PC-3 (cell line): ENCODE results near the gene HERC6. TPM values are rescaled to one million over a fixed set of nuclear protein-coding genes. Genes with fewer than 3 reads are reported as not detected.

Source experiments
- ATAC-seq: fragments of 200-7000 bp; cut with Tn5 transposase; 2 replicates; pipeline ENCODE4 v1.9.1; 2020; ENCODE audit warnings: mild to moderate bottlenecking, moderate library complexity
- BruUV-seq: library from RNA; stranded (reverse); fragments of 400-500 nt; replicated peaks from 2 replicates; lab custom pipeline; 2021; lab: Mats Ljungman, UMichigan
- CTCF ChIA-PET: fragments of 300-600 bp; sonication (Branson Sonifier 250); formaldehyde crosslinking; loops from one replicate; lab custom pipeline; 2022; ENCODE audit warnings: antibody characterized with exemption; lab: Charles Lee
- POLR2A ChIA-PET: fragments of 300-600 bp; sonication (Branson Sonifier 250); formaldehyde crosslinking; loops from one replicate; lab custom pipeline; 2022; ENCODE audit warnings: antibody characterized with exemption; ENCODE audit not compliant: unreplicated experiment; lab: Charles Lee
- DNase-seq: peaks from one replicate; pipeline ENCODE4 v3.0.0-alpha.2; 2015
- H2AFZ ChIP-seq: fragments of 300-600 bp; sonication (generic); 2 replicates; pipeline ENCODE4 v1.6.0; 2016; ENCODE audit warnings: antibody characterized with exemption, low read length
- H3F3A ChIP-seq: fragments of 300-600 bp; sonication (generic); one replicate; pipeline ENCODE4 v1.6.0; 2017; ENCODE audit warnings: antibody characterized with exemption, low read length, control low read depth, mild to moderate bottlenecking; ENCODE audit not compliant: unreplicated experiment
- H3K27ac ChIP-seq: fragments of 300-600 bp; sonication (generic); 2 replicates; pipeline ENCODE4 v1.5.1; 2016; ENCODE audit warnings: mild to moderate bottlenecking, low read length
- H3K27me3 ChIP-seq: fragments of 300-600 bp; sonication (generic); 2 replicates; pipeline ENCODE4 v1.6.1; 2016; ENCODE audit warnings: low read length, mixed read lengths
- H3K36me3 ChIP-seq: fragments of 300-600 bp; sonication (generic); 2 replicates; pipeline ENCODE4 v1.6.1; 2016; ENCODE audit warnings: low read depth, mixed run types, low read length, mixed read lengths
- H3K4me1 ChIP-seq: fragments of 300-600 bp; sonication (generic); 2 replicates; pipeline ENCODE4 v1.5.1; 2016; ENCODE audit warnings: low read length; ENCODE audit not compliant: insufficient read depth
- H3K4me2 ChIP-seq: fragments of 300-600 bp; sonication (generic); 2 replicates; pipeline ENCODE4 v1.6.0; 2016; ENCODE audit warnings: low read length
- H3K4me3 ChIP-seq: fragments of 300-600 bp; sonication (generic); 2 replicates; pipeline ENCODE4 v1.5.1; 2016; ENCODE audit warnings: mild to moderate bottlenecking, low read length, mixed read lengths
- H3K79me2 ChIP-seq: fragments of 300-600 bp; sonication (generic); 2 replicates; pipeline ENCODE4 v1.6.1; 2017; ENCODE audit warnings: low read length, mixed read lengths
- H3K9ac ChIP-seq: fragments of 300-600 bp; sonication (generic); 2 replicates; pipeline ENCODE4 v1.6.0; 2016; ENCODE audit warnings: mild to moderate bottlenecking, low read length
- H3K9me2 ChIP-seq: fragments of 300-600 bp; sonication (generic); replicated peaks from 2 replicates; pipeline ENCODE4 v1.6.1; 2016; ENCODE audit warnings: mixed run types, low read length, mixed read lengths
- H3K9me3 ChIP-seq: fragments of 300-600 bp; sonication (generic); 2 replicates; pipeline ENCODE4 v1.6.1; 2016; ENCODE audit warnings: low read length, mixed read lengths
- H4K20me1 ChIP-seq: fragments of 300-600 bp; sonication (generic); 2 replicates; pipeline ENCODE4 v1.6.1; 2016; ENCODE audit warnings: low read length, mixed read lengths
- CTCF ChIP-seq: fragments of 300-600 bp; sonication (generic); conservative IDR thresholded peaks from 2 replicates; pipeline ENCODE4 v1.5.1; 2017; ENCODE audit warnings: antibody characterized with exemption, low read depth, mild to moderate bottlenecking, low read length
- EZH2 ChIP-seq: fragments of 300-600 bp; sonication (generic); IDR thresholded peaks from one replicate; pipeline ENCODE4 v1.6.1; 2017; ENCODE audit warnings: antibody characterized with exemption, mild to moderate bottlenecking, low read length; ENCODE audit not compliant: unreplicated experiment
- EZH2phosphoT487 ChIP-seq: fragments of 300-600 bp; sonication (generic); IDR thresholded peaks from 2 replicates; pipeline ENCODE4 v1.6.1; 2018; ENCODE audit warnings: mild to moderate bottlenecking, antibody characterized with exemption, low read length, borderline replicate concordance
- intact Hi-C: fragments of 100-400 bp; cut with micrococcal nuclease; formaldehyde crosslinking; loops from 2 replicates; pipeline ENCODE4 v1.9.0; 2023
- total RNA-seq: library from RNA; depleted of rRNA; stranded (reverse); fragments of >200 nt; gene quantifications from 2 replicates; pipeline ENCODE4 v1.2.3, GENCODE V29; 2014

Gene HERC6
- total RNA-seq, 1 experiment from 2014 or later = 4.8 TPM

- ATAC-seq (no peak), DNase-seq (no peak)
- Histone ChIP-seq H3K9ac (no peak overlapping the region), H3K36me3 (no peaks in the 10 kb centered on the region), H2AFZ (no peak overlapping the region), H3K4me1 (no peaks in the 10 kb centered on the region), H3K79me2 (no peaks in the 10 kb centered on the region), H3K4me2 (no peak overlapping the region), H3K9me2 (no peaks in the 10 kb centered on the region), H3K9me3 (no peaks in the 10 kb centered on the region), H3K4me3 (no peak overlapping the region), H4K20me1 (no peaks in the 10 kb centered on the region), H3K27ac (no peak overlapping the region), H3F3A (no peaks in the 10 kb centered on the region), H3K27me3 (no peaks in the 10 kb centered on the region)
- TF ChIP-seq CTCF (no peak), EZH2phosphoT487 (no peak), EZH2 (no peak)
- intact Hi-C loops = no loop called here
- BruUV-seq = no TSS peak
- POLR2A ChIA-PET = no interaction called here
- CTCF ChIA-PET = no interaction called here
Measured at GRCh38 chr4:88477229-88477860, 98.7 kb downstream of the HERC6 start.

GRCh38 chr4:88478247-88478646, 99.6 kb downstream of the HERC6 start:
- POLR2A ChIA-PET = no interaction called here
- no peaks in the 10 kb centered on the region for H4K20me1 ChIP-seq
- DNase-seq (no peak), ATAC-seq (no peak)
- H3K4me1 ChIP-seq = no peaks in the 10 kb centered on the region
- no peak overlapping the region for H3K27ac ChIP-seq
- intact Hi-C loops = no loop called here
- no peaks in the 10 kb centered on the region for H3K27me3 ChIP-seq
- H3K4me2 ChIP-seq = no peak overlapping the region
- no peak overlapping the region for H3K9ac ChIP-seq
- no peak overlapping the region for H2AFZ ChIP-seq
- H3K36me3 ChIP-seq = no peaks in the 10 kb centered on the region
- no peaks in the 10 kb centered on the region for H3K79me2 ChIP-seq
- BruUV-seq = no TSS peak
- H3K9me3 ChIP-seq = no peaks in the 10 kb centered on the region
- no peaks in the 10 kb centered on the region for H3K9me2 ChIP-seq
- H3K4me3 ChIP-seq = no peak overlapping the region
- H3F3A ChIP-seq = no peaks in the 10 kb centered on the region
- TF ChIP-seq EZH2phosphoT487 (no peak), EZH2 (no peak), CTCF (no peak)
- CTCF ChIA-PET = no interaction called here

- intact Hi-C loops = no loop called here
Measured at GRCh38 chr4:88481537-88481936, 102.9 kb downstream of the HERC6 start.

More at GRCh38 chr4:88481537-88481936, 102.9 kb downstream of the HERC6 start:
- no peak for DNase-seq
- Histone ChIP-seq H3K27ac (no peak overlapping the region), H3K4me1 (no peaks in the 10 kb centered on the region), H3K9me3 (no peaks in the 10 kb centered on the region), H3K4me2 (no peak overlapping the region), H4K20me1 (no peaks in the 10 kb centered on the region), H3K27me3 (no peaks in the 10 kb centered on the region), H3K4me3 (no peak overlapping the region), H3K9me2 (no peaks in the 10 kb centered on the region), H3K9ac (no peak overlapping the region), H3F3A (no peaks in the 10 kb centered on the region), H2AFZ (no peak overlapping the region), H3K36me3 (no peaks in the 10 kb centered on the region), H3K79me2 (no peaks in the 10 kb centered on the region)
- no peak for ATAC-seq
- BruUV-seq = no TSS peak
- ChIA-PET POLR2A (no interaction called here), CTCF (no interaction called here)
- TF ChIP-seq EZH2 (no peak), EZH2phosphoT487 (no peak), CTCF (no peak)
